HG02870 (cell line): ENCODE data around the gene GUCY1A2.
"Not testable (repeated sequence)": the region's sequence is repeated elsewhere in the genome, so short reads cannot be mapped to it uniquely, and the experiment has no call there.

Experiments used
- ATAC-seq: cut with Tn5 transposase; IDR thresholded peaks from one replicate; pipeline ENCODE4 v1.9.1; 2021; ENCODE audit warnings: mild to moderate bottlenecking, moderate library complexity; ENCODE audit not compliant: unreplicated experiment

GUCY1A2 gene

GRCh38 chr11:106852779-106853178, 165.5 kb downstream of the GUCY1A2 start:
- no peak for ATAC-seq

GRCh38 chr11:106848526-106848925, 169.8 kb downstream of the GUCY1A2 start:
- no peak for ATAC-seq

GRCh38 chr11:106842134-106842533, 176.1 kb downstream of the GUCY1A2 start:
- no peak for ATAC-seq

DNA sequence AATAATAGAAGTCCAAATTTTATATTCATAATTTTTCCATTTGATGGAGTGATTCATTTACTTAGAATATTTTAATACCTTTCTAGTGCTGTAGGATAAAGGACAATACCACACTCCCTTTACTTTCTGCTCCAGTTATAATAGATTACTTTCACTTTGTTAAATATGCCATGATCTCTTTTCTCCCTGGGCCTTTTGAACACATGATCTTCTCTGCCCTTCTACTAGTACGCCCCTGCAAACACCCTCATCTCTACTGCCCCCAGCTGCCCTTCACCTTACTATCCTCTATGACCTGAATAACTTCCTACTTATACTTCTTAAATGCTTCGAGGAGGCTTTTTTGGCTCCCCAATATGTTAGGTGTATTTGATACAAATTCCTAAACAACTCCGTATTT, 177.3 kb downstream of the GUCY1A2 start:
- ATAC-seq = no peak

- ATAC-seq = no peak
These were observed 178.1 kb downstream of the GUCY1A2 start for GRCh38 chr11:106840146-106840545.

GRCh38 chr11:106834567-106834966, 183.7 kb downstream of the GUCY1A2 start:
- ATAC-seq = no peak

- ATAC-seq = no peak
These were observed 189.3 kb downstream of the GUCY1A2 start for GRCh38 chr11:106828976-106829375.

DNA sequence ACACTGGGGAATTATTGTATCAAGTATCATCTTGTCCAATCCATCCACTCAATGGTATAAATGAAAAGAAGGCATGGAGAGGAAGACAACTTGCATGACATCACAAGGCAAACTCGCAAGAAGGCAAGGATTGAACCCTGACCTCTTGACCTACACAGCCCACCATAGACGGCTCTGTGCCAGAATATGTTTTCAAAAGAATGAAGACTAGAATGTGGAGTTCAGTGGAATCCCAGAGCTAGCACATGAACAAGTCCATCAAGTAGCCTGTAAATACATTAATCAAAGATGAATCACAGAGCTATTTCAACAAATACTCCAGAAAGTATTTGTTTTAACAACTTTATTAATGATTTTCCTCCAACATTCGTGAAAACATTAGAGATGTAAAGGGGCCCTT, 189.7 kb downstream of the GUCY1A2 start:
- no peak for ATAC-seq

GRCh38 chr11:106827687-106828086, 190.6 kb downstream of the GUCY1A2 start:
- no peak for ATAC-seq

- not testable (repeated sequence) for ATAC-seq
These were observed 191.7 kb downstream of the GUCY1A2 start for GRCh38 chr11:106826558-106826957.

GRCh38 chr11:106821826-106822225, 196.4 kb downstream of the GUCY1A2 start:
- no peak for ATAC-seq

GRCh38 chr11:106821291-106821690, 197.0 kb downstream of the GUCY1A2 start:
- no peak for ATAC-seq

- no peak for ATAC-seq
These were observed 199.8 kb downstream of the GUCY1A2 start for GRCh38 chr11:106818443-106818842.

DNA sequence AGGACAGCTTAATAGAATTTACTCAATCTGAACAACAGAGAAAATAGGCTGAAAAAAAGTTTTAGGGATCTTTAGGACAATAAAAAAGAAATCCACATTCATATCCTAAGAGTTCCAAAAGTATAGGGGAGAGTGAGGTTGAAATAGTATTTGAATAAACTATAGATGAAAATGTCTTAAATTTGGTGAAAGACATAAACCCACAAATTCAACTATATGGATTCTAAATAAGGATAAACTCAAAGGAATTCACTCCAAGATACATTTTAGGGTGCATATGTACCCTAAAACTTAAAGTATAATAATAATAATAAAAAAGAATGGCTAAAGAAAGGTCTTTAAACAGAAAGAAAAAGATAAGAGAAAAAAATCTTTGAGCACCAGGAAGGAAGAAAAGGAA, 203.1 kb downstream of the GUCY1A2 start:
- ATAC-seq = no peak

GRCh38 chr11:106813806-106814205, 204.5 kb downstream of the GUCY1A2 start:
- ATAC-seq = no peak

DNA sequence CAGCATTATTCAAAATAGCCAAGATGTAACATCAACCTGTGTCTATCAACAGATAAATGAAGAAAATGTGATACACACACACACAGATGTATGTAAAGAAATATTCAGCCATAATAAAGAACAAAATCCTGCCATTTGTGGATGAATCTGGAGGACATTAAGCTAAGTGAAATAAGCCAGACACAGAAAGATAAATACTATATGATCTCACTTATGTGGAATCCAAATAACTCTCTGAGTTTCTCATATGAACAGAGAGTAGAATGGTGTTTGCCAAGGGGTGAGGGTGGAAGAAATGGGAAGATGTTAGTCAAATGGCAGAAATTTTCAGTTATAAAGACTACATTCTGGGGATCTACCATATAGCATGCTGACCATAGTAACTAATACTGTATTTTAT, 224.2 kb downstream of the GUCY1A2 start:
- no peak for ATAC-seq

- ATAC-seq = no peak
These were observed 228.9 kb downstream of the GUCY1A2 start for GRCh38 chr11:106789406-106789805.

DNA sequence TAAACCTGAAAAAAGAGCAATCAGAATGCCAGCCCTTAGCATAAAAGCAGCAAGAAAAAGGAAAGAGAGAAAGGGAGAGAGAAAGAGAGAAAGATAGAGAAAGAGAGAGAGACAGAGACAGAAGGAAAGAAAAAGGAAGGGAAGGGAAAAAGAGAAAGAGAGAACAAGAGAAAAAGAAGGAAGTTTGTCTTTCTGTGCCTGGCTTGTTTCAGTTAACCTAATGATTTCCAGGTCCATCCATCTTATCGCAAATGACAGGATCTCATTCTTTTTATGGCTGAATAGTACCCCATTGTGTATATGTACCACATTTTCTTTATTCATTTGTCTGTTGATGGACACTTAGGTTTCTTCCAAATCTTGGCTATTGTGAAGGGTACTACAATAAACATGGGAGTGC, 230.8 kb downstream of the GUCY1A2 start:
- ATAC-seq = no peak

DNA sequence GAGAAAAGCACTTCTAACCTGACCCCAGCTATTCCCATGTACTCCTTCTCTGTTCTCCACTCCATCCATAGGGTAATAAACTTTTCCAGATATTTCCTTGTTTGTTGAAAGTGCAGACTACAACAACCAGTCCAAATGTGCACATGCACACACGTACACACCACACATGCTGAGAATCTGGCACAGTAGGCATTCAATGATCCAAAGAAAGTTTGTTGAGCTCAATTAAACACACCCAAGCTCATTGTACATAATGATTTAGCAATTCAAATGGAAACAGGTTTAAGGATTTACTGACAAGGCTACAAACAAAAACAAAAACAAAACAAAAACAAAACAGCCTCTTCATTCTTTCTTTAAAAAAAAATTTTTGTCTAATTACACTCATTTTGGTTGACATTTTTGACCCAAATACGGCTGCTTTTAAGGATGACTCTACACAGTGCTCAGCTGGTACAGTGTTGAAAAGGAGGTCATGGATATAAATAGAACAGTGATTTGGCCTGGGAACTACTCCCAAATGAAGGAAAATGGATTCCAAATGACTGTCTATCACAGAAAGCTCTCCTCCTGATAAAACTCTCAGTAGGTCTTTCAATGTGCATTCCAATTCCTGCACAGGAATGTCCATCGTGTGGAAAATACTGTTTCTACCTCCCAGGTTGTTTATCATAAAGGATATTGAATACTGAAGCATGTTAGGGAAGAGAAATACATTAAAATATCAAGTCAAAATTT, 232.2 kb downstream of the GUCY1A2 start:
- ATAC-seq = no peak

DNA sequence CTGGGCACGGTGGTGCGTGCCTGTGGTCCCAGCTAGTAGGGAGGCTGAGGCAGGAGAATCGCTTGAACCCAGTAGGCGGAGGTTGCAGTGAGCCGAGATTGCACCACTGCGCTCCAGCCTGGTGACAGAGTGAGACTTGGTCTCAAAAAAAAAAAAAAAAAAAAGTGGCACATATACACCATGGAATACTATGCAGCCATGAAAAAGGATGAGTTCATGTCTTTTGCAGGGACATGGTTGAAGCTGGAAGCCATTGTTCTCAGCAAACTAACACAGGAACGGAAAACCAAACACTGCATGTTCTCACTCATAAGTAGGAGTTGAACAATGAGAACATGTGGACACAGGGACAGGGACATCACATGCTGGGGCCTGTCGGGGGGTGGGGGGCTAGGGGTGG, 241.0 kb downstream of the GUCY1A2 start:
- ATAC-seq = not testable (repeated sequence)

DNA sequence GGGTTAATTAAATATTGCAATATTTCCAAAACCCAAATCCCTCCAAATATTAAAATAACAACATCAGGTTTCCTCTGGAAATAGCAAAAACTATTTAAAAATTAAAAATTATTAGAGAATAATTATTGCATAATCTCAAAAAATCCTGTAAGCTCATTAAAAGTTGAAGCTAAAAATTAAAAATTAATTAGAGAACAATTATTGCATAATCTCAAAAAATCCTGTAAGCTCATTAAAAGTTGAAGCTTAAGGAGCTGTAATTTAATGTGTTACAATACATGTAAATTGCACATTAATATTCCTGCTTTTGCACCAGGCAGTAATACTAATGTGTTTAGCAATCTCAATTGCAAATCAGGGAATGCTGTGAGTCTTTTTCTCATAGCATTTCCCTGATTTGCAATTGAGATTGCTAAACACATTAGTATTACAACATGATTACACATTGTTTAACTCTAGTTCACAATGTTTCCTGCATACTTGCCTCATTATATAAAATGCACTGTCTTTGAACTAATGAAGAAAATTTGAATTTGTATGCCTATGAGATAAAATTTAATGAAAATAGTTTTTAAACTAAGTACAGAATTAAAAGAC, 247.7 kb downstream of the GUCY1A2 start:
- ATAC-seq = no peak

GRCh38 chr11:106765469-106766258, 252.6 kb downstream of the GUCY1A2 start:
- ATAC-seq = no peak
